CD4-positive, CD25-positive, alpha-beta regulatory T cell (primary cell): ENCODE data around the gene ERP29. TPM values are rescaled to one million over a fixed set of nuclear protein-coding genes. Genes with fewer than 3 reads are reported as not detected.
"Not testable (repeated sequence)": the region's sequence is repeated elsewhere in the genome, so short reads cannot be mapped to it uniquely, and the experiment has no call there.

Experiments used
- ATAC-seq, 2 donors: fragments of 150-1000 bp; cut with Tn5 transposase; one replicate each; pipeline ENCODE4 v1.10.0; 2021; ENCODE audit warnings: low read depth in 2 of 2, moderate number of reproducible peaks in 2 of 2, moderate library complexity in 1 of 2
- DNase-seq, 3 donors: peaks; one replicate each; pipeline versions ENCODE4 v3.0.0 to v3.0.0-alpha.2; 2012 to 2022; ENCODE audit warnings: mixed read lengths in 1 of 3
- H3K27ac ChIP-seq: one replicate; pipeline ENCODE4 v1.7.0; 2013; ENCODE audit warnings: mild to moderate bottlenecking, low read length; ENCODE audit not compliant: insufficient read depth, poor library complexity, severe bottlenecking
- H3K27me3 ChIP-seq: one replicate; pipeline ENCODE4 v1.7.0; 2013; ENCODE audit warnings: low read length; ENCODE audit not compliant: control insufficient read depth, insufficient read depth
- H3K36me3 ChIP-seq: one replicate; pipeline ENCODE4 v1.7.0; 2013; ENCODE audit warnings: mild to moderate bottlenecking, low read length, moderate library complexity; ENCODE audit not compliant: control insufficient read depth, insufficient read depth
- H3K4me1 ChIP-seq: 2 replicates; pipeline ENCODE4 v1.7.0; 2013; ENCODE audit warnings: mild to moderate bottlenecking, low read length; ENCODE audit not compliant: insufficient read depth, control insufficient read depth, poor library complexity, severe bottlenecking
- H3K4me3 ChIP-seq: one replicate; pipeline ENCODE4 v1.7.0; 2013; ENCODE audit warnings: low read depth, mild to moderate bottlenecking, low read length, moderate library complexity
- H3K9me3 ChIP-seq, 2 experiments: 1 replicate in 1 of 2; 2 replicates in 1 of 2; pipeline ENCODE4 v1.7.0; 2013; ENCODE audit warnings: low read length in 2 of 2, mild to moderate bottlenecking in 1 of 2, moderate library complexity in 1 of 2; ENCODE audit not compliant: control insufficient read depth in 2 of 2
- H3K27ac Mint-ChIP-seq, 3 donors: one replicate each; pipeline ENCODE4 v1.8.0; 2020 to 2022; ENCODE audit warnings: mild to moderate bottlenecking in 3 of 3, mixed read lengths in 3 of 3, moderate library complexity in 2 of 3
- H3K27me3 Mint-ChIP-seq: one replicate; pipeline ENCODE4 v1.8.0; 2022; ENCODE audit warnings: mild to moderate bottlenecking, mixed read lengths
- H3K36me3 Mint-ChIP-seq: one replicate; pipeline ENCODE4 v1.8.0; 2020; ENCODE audit warnings: mixed read lengths
- H3K4me1 Mint-ChIP-seq, 4 donors: one replicate each; pipeline ENCODE4 v1.8.0; 2020 to 2022; ENCODE audit warnings: mixed read lengths in 4 of 4, mild to moderate bottlenecking in 1 of 4
- H3K4me3 Mint-ChIP-seq, 4 donors: one replicate each; pipeline ENCODE4 v1.8.0; 2020 to 2022; ENCODE audit warnings: mild to moderate bottlenecking in 4 of 4, mixed read lengths in 4 of 4, moderate library complexity in 3 of 4
- H3K9me3 Mint-ChIP-seq, 7 donors: one replicate each; pipeline ENCODE4 v1.8.0; 2020 to 2022; ENCODE audit warnings: mixed read lengths in 7 of 7, mild to moderate bottlenecking in 3 of 7, moderate library complexity in 2 of 7
- polyA plus RNA-seq, 4 donors: library from polyadenylated mRNA; unstranded; fragments of 300-500 nt; fragmentation: Illumina TruSeq; gene quantifications; one replicate each; pipeline ENCODE4 v1.2.3, GENCODE V29; 2021
- total RNA-seq: library from RNA; stranded (reverse); gene quantifications from one replicate; pipeline ENCODE4 v1.2.3, GENCODE V29; 2022

ERP29 gene
- total and polyA plus RNA-seq, 5 donors from 2014 or later = 103 to 218 (median 198) TPM

- peaks cover 32% of the 10 kb centered on the region for H3K4me1 ChIP-seq
- no peak overlapping the region for H3K4me3 Mint-ChIP-seq
- ATAC-seq (no peak), DNase-seq (no peak)
- H3K27ac ChIP-seq = no peak overlapping the region
- H3K27me3 Mint-ChIP-seq = peaks cover 4% of the 10 kb centered on the region
- no peaks in the 10 kb centered on the region for H3K9me3 ChIP-seq
- H3K36me3 Mint-ChIP-seq = peaks cover 3% of the 10 kb centered on the region
- no peaks in the 10 kb centered on the region for H3K36me3 ChIP-seq
- no peaks in the 10 kb centered on the region for H3K9me3 Mint-ChIP-seq
- H3K27ac Mint-ChIP-seq = peak overlapping the region; percentile 15 to 57 (median 38)
- H3K4me1 Mint-ChIP-seq = peaks cover 40 to 76% (median 52%) of the 10 kb centered on the region in 4 donors
- no peak overlapping the region for H3K4me3 ChIP-seq
- no peaks in the 10 kb centered on the region for H3K27me3 ChIP-seq
These were observed 9.2 kb upstream of the ERP29 start for GRCh38 chr12:112004041-112004440.

DNA sequence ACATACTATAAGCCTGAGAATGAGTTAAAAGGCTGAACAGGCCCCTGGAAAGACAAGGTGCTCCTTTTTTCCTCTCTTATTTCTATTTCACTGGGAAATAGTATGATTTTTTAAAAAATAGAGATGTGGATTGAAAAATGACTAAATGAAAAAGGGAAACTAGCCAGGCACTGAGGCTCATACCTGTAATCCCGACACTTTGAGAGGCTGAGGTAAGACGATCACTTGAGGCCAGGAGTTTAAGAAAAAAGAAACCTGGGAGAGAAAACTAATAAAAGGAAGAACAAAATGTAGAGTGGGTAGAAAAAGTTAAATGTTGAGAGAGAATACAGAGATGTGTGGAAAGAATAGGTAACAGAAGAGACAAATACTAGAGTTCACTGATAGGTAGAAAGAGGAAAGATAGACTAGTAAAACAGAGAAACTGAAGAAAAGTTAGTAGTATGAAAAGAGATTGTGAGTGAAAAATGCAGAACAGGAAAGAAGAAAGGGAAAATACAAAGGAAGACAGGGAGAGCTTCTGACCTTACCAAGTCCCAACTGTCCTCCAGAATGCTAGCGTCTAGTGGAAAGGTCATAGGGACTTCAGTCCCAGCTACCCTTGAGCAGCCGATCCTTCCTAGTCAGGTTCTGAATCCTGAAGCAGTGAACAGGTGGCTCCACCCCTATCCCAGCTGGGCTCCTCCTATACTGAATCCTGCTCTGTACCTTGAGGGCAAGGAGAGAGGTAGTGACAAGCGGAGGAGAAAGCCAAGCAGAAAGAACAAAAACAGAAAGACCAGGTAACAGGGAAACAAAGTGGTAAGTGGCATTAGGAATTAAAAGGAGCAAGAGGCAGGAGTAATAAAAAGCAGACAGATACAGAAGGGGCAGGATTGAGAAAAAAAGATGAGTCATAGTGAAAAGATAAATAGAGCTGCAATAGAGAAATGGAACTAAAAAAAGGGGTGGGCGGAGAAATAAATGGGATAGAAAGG, 7.5 kb upstream of the ERP29 start:
- Mint-ChIP-seq H3K27me3 (peaks cover 4% of the 10 kb centered on the region), H3K27ac (peak overlapping the region; percentile 49 to 96 (median 68)), H3K36me3 (peaks cover 2% of the 10 kb centered on the region), H3K4me1 (peaks cover 41 to 73% (median 53%) of the 10 kb centered on the region in 4 donors), H3K4me3 (peak overlapping the region in 2 of 4 donors; percentile 27 to 68), H3K9me3 (no peaks in the 10 kb centered on the region)
- Histone ChIP-seq H3K4me3 (no peak overlapping the region), H3K36me3 (no peaks in the 10 kb centered on the region), H3K9me3 (no peaks in the 10 kb centered on the region), H3K27me3 (no peaks in the 10 kb centered on the region), H3K27ac (no peak overlapping the region), H3K4me1 (peaks cover 29% of the 10 kb centered on the region)
- DNase-seq (no peak), ATAC-seq (no peak)

DNA sequence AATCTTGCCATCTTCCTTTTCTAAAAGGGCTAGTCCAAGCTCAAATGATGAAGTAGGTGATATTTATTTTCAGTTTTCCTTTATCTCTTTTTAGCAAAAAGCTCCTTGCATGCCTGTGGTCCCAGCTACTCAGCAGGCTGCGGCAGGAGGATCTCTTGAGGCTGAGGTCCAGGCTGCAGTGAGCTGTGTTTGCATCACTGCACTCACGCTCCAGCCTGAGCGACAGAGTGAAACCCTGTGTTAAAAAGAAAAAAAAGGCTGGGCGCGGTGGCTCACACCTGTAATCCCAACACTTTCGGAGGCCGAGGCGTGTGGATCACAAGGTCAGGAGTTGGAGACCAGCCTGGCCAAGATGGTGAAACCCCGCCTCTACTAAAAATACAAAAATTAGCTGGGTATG, 5.3 kb upstream of the ERP29 start:
- H3K4me3 ChIP-seq = no peak overlapping the region
- H3K27ac Mint-ChIP-seq = peak overlapping the region in 1 of 3 donors; percentile 45
- no peak overlapping the region for H3K27ac ChIP-seq
- H3K4me1 Mint-ChIP-seq = peaks cover 38 to 76% (median 51%) of the 10 kb centered on the region in 4 donors
- ATAC-seq (no peak), DNase-seq (no peak)
- H3K36me3 ChIP-seq = no peaks in the 10 kb centered on the region
- H3K27me3 Mint-ChIP-seq = no peaks in the 10 kb centered on the region
- H3K4me1 ChIP-seq = peaks cover 31% of the 10 kb centered on the region
- peaks cover 5% of the 10 kb centered on the region for H3K36me3 Mint-ChIP-seq
- H3K4me3 Mint-ChIP-seq = no peak overlapping the region
- no peaks in the 10 kb centered on the region for H3K9me3 Mint-ChIP-seq
- H3K9me3 ChIP-seq = no peaks in the 10 kb centered on the region
- H3K27me3 ChIP-seq = no peaks in the 10 kb centered on the region

- Histone ChIP-seq H3K36me3 (no peaks in the 10 kb centered on the region), H3K4me1 (peaks cover 30% of the 10 kb centered on the region), H3K9me3 (no peaks in the 10 kb centered on the region), H3K27me3 (no peaks in the 10 kb centered on the region), H3K27ac (no peak overlapping the region), H3K4me3 (no peak overlapping the region)
- Mint-ChIP-seq H3K9me3 (no peaks in the 10 kb centered on the region), H3K4me1 (peaks cover 37 to 71% (median 46%) of the 10 kb centered on the region in 4 donors), H3K27ac (peak overlapping the region; percentile 33 to 91 (median 44)), H3K36me3 (peaks cover 5% of the 10 kb centered on the region), H3K4me3 (peak overlapping the region in 2 of 4 donors; percentile 23 to 61), H3K27me3 (no peaks in the 10 kb centered on the region)
- DNase-seq (no peak), ATAC-seq (no peak)
These were observed 4.3 kb upstream of the ERP29 start for GRCh38 chr12:112008918-112009317.

- not testable (repeated sequence) for H3K9me3 ChIP-seq, ATAC-seq, H3K4me3 ChIP-seq, H3K9me3 Mint-ChIP-seq, DNase-seq, H3K27me3 ChIP-seq, H3K27ac ChIP-seq, H3K27me3 Mint-ChIP-seq, H3K36me3 ChIP-seq
- peak overlapping the region in 2 of 3 donors; percentile 44 to 66 for H3K27ac Mint-ChIP-seq
- H3K4me3 Mint-ChIP-seq = peak overlapping the region in 2 of 4 donors; percentile 7 to 82
- peaks cover 36% of the 10 kb centered on the region for H3K4me1 ChIP-seq
- peaks cover 37 to 73% (median 52%) of the 10 kb centered on the region in 4 donors for H3K4me1 Mint-ChIP-seq
- peaks cover 10% of the 10 kb centered on the region for H3K36me3 Mint-ChIP-seq
These were observed 3.6 kb upstream of the ERP29 start for GRCh38 chr12:112009596-112009995.

DNA sequence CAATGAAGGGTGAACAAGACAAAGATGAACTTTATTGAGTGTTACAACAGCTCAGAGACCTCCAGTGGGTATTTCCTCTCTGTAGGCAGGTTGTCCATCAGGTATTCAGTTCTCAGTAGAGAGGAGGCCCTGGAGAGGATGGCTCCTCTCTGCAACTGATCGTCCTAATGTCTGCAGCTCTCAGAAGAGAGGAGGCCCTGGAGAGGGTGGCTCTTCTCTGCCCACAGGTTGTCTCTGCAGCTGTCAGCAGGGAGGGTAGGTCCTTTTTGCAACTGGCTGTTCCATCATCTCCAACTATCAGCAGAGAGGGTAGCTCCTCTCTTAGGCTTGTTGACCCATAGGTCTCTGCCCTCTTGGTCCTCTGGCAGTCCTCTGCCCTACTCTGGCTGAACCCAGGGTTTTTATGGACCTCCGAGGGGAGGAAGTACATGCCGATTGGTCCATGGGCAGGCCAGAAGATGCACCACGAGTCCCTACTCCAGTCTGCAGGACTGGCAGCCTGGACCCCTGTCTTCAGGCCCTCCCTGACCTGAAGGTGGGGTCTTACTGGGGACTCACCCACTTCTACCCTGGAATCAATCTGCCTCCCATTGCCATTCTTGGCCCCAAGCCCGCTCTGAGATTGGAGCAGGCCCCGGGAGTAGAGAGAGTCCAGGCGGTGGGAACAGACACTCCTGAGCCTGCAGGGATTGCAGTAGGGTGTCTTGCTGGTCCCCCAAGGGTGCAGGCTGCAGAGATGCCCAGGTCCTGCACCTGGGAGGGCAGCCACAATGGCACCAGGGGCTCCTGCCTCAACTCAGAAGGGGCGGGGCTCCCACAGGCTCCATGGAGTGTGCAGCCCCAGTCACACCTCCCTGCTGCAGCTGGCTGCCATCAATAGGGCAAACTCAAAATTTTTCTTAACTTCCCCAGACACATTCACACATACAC, 2.5 kb upstream of the ERP29 start:
- H3K27ac Mint-ChIP-seq = peak overlapping the region; percentile 42 to 96 (median 53)
- H3K4me3 Mint-ChIP-seq = peak overlapping the region; percentile 94 to 95 (median 94)
- ATAC-seq = no peak
- peaks cover 14% of the 10 kb centered on the region for H3K36me3 Mint-ChIP-seq
- peaks cover 0 to 2% (median 0%) of the 10 kb centered on the region in 7 donors for H3K9me3 Mint-ChIP-seq
- H3K4me1 Mint-ChIP-seq = peaks cover 34 to 72% (median 50%) of the 10 kb centered on the region in 4 donors
- Histone ChIP-seq H3K9me3 (no peaks in the 10 kb centered on the region), H3K36me3 (peaks cover 4% of the 10 kb centered on the region), H3K27me3 (no peaks in the 10 kb centered on the region), H3K27ac (no peak overlapping the region), H3K4me1 (peaks cover 46% of the 10 kb centered on the region), H3K4me3 (peak overlapping the region; percentile 84)
- no peak for DNase-seq
- H3K27me3 Mint-ChIP-seq = no peaks in the 10 kb centered on the region

DNA sequence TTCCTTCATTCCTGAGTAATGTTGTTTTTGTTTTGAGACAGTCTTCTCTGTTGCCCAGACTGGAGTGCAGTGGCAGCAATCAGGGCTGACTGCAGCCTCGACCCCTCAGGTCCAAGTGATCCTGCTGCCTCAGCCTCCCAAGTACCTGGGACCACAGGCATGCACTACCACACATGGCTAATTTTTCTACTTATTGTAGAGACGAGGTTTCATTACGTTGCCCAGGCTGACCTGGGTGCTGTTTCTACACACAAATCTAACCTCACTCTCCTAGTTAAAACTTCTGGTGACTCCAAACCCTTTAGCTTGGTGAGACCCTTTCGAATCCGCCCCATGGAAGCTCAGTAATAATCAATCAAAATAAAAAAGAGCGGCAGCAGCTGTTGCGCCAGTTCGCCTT, 1.5 kb upstream of the ERP29 start:
- peaks cover 21% of the 10 kb centered on the region for H3K36me3 Mint-ChIP-seq
- peaks cover 0 to 5% (median 4%) of the 10 kb centered on the region in 7 donors for H3K9me3 Mint-ChIP-seq
- H3K4me3 Mint-ChIP-seq = peak overlapping the region; percentile 94 to 95 (median 94)
- peak overlapping the region; percentile 98 for H3K27ac ChIP-seq
- H3K36me3 ChIP-seq = peaks cover 11% of the 10 kb centered on the region
- H3K27me3 Mint-ChIP-seq = no peaks in the 10 kb centered on the region
- no peak for DNase-seq
- peaks cover 28 to 72% (median 49%) of the 10 kb centered on the region in 4 donors for H3K4me1 Mint-ChIP-seq
- peak overlapping the region; percentile 95 to 99 (median 96) for H3K27ac Mint-ChIP-seq
- no peak for ATAC-seq
- H3K4me3 ChIP-seq = peak overlapping the region; percentile 84
- H3K4me1 ChIP-seq = peaks cover 47% of the 10 kb centered on the region
- no peaks in the 10 kb centered on the region for H3K27me3 ChIP-seq
- H3K9me3 ChIP-seq = no peaks in the 10 kb centered on the region
